GM12892 (cell line): ENCODE data around the gene PTPRN2.
"Not testable (repeated sequence)": the region's sequence is repeated elsewhere in the genome, so short reads cannot be mapped to it uniquely, and the experiment has no call there.

Experiments
- DNase-seq: peaks from one replicate; pipeline ENCODE4 v3.0.0; 2011; ENCODE audit not compliant: insufficient read length
- FAIRE-seq: peaks from 2 replicates; lab custom pipeline; 2011; peaks lifted over from hg19 to GRCh38; lab: Jason Lieb, UNC
- POLR2A ChIP-seq: IDR thresholded peaks from 2 replicates; pipeline ENCODE4 v1.6.1; 2011; ENCODE audit warnings: low read depth, low read length, control low read depth
- POLR2AphosphoS5 ChIP-seq: IDR thresholded peaks from 2 replicates; pipeline ENCODE4 v1.6.1; 2011; ENCODE audit warnings: low read depth, low read length, control low read depth
- TAF1 ChIP-seq: IDR thresholded peaks from 2 replicates; pipeline ENCODE4 v1.6.1; 2011; ENCODE audit warnings: low read depth, mild to moderate bottlenecking, control low read depth, low read length, borderline replicate concordance

Gene PTPRN2

GRCh38 chr7:158411232-158411950, 176.2 kb downstream of the PTPRN2 start:
- no peak for DNase-seq
- no peak for FAIRE-seq
- TF ChIP-seq POLR2AphosphoS5: no peak
- no peak for TF ChIP-seq TAF1
- TF ChIP-seq POLR2A: no peak

DNA sequence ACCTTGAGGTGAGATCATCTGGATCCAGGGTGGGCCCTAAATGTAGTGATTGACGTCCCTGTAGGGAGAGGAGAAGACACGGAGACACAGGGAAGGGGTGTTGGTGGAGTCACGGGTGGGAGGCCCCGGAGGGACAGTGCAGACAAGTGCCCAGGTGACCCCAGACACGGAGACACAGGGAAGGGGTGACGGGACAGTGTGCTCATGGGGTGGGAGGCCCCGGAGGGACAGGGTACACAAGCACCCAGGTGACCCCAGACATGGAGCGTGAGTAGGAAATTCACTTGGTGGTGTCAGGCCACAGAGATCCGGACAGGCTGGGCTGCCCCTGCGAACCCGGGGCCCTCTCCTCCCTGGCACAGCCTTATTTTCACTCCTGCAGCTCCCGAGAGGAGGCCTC, 176.9 kb downstream of the PTPRN2 start:
- DNase-seq (no peak), FAIRE-seq (no peak)
- TF ChIP-seq TAF1: no peak

DNA sequence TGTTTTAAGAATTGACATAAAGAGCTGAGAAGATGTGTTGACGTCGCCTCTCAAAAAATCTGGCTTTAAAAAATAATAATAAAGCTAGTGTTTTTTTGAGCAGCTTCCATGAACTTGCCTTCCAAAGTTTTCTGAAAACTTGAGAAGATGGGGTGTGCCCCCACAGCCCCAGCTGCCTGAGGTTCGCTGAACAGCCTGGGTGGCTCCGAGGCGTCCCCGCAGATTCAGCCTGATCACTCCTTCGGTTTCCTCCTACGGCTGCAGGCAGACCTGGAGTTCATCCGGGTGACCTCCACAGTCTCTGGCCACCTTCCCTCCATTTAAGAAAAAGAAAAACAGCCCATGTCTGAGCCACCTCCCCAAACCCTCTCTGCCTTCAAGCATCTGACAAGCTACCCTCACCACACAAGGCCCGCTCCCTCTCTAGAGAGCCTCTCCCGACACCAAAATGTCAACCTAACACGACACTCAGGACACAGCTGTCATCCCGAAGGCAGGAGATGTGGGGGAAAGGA, 177.8 kb downstream of the PTPRN2 start:
- DNase-seq: no peak
- no peak for FAIRE-seq

DNA sequence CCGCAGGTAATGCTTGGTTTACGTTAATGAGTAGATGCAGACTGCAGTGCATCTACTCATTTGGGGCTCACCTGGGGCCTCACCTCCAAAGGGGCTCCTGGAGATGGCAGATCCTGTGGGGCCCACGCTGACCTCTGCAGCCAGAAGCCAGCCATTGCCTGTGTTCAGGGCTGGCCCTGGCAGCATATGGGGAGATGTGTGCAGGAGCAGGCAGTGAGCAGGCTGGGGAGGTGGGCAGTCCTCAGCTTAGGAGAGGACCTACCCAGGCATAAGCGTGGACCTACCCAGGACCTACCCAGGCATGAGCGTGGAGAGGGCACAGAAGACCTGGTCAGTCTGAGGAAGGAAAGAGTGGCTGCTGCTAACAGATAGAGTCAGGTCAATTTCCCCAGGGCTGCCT, 178.5 kb downstream of the PTPRN2 start:
- DNase-seq (no peak), FAIRE-seq (no peak)
- TF ChIP-seq TAF1 (no peak), POLR2A (no peak), POLR2AphosphoS5 (no peak)

More for the DNA sequence above, 177.8 kb downstream of the PTPRN2 start:
- TF ChIP-seq POLR2AphosphoS5: no peak
- TF ChIP-seq POLR2A: no peak
- TF ChIP-seq TAF1: no peak

DNA sequence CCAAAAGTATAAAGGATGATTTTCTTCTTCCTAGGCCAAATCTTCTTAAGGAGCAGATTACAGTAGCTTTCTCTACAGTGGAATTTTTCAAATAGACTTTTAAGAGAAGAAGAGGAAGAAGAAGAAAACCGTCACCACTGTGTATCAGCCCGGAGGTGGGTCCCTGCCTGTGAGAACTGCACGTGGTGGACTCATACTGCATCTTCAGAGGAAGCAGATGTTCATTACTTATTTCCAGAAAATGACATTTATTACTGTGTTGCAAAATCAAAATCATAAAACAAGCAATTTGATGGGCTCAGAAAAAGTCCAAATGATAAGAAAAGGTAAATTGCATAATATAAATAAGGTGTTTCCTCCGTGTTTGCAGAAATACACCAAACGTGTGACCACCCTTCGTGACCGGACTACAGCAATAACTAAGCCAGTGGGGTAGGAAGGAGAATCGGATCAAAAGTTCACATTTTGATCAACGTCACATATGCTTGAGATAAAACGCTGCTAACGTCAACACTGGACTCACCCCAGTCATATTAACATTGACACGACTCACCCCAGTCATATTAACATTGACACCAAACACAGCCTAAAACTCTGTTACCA, 179.2 kb downstream of the PTPRN2 start:
- no peak for FAIRE-seq
- no peak for DNase-seq
- TF ChIP-seq TAF1 (no peak), POLR2AphosphoS5 (no peak), POLR2A (no peak)

- FAIRE-seq (no peak), DNase-seq (no peak)
- TF ChIP-seq TAF1 (no peak), POLR2A (no peak), POLR2AphosphoS5 (no peak)
Observed at GRCh38 chr7:158407581-158408317, 179.9 kb downstream of the PTPRN2 start.

DNA sequence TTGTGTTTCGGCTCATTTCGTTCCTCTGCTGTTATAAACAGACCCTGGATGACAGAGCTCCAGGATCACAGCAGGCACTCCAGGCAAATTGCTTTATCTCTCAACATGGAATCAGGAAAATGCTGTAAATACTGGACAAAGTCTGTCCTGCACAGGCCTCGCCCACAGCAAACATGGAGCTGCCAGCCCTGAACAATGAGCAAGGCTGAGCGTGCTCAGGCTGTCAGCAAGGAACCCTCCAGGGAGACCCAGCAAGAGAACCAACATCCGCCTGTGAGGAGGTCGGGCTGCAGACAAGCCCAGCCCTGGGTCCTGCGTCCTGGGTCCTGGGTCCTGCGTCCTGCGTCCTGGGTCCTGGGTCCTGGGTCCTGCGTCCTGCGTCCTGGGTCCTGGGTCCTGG, 180.8 kb downstream of the PTPRN2 start:
- DNase-seq (no peak), FAIRE-seq (no peak)
- TF ChIP-seq POLR2A (no peak), POLR2AphosphoS5 (no peak), TAF1 (no peak)

DNA sequence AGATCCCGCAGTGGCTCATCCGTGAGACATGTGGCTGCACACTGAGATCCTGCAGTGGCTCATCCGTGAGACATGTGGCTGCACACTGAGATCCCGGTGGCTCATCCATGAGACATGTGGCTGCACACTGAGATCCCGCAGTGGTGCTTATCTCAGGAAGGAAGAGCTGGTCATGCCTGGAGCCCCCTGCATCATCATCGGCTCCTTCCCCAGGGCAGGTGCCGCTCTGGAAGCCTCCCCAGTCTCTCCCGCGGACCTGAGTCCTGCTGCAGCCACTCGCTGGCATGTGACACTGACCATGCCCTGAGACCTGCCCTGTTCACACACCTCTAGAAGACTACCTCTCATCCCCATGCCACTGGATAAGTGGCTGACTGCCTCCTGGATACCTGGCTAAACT, 181.3 kb downstream of the PTPRN2 start:
- TF ChIP-seq TAF1: no peak
- TF ChIP-seq POLR2AphosphoS5: no peak
- no peak for TF ChIP-seq POLR2A
- DNase-seq: no peak
- FAIRE-seq: no peak

GRCh38 chr7:158405771-158406170, 181.9 kb downstream of the PTPRN2 start:
- not testable (repeated sequence) for DNase-seq, FAIRE-seq

DNA sequence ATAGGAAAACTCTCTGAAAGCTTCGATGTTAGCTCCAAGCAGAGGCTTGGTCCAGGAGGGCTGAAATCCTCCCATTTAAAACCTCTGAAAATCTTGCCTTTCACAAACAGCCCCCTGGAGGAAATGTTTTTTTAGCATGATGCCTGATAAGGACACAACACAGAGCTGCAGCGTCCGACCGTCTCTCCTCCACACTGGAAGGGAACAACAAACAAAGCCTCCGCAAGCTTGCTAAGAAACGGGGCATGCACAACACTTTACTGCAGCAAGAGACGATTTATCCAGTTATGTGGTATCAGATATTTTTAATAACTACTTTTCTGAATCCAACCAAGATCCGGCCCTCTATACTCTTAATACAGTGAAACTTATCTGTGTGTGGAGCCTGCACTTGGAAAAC, 182.3 kb downstream of the PTPRN2 start:
- FAIRE-seq: no peak
- DNase-seq: no peak
- TF ChIP-seq POLR2A: no peak
- TF ChIP-seq TAF1: no peak

- no peak for DNase-seq
- TF ChIP-seq POLR2AphosphoS5 (no peak), POLR2A (no peak), TAF1 (no peak)
- FAIRE-seq: no peak
Observed at GRCh38 chr7:158404031-158404761, 183.4 kb downstream of the PTPRN2 start.
